ENCODE measurements around the gene FHAD1. TPM values are rescaled to one million over a fixed set of nuclear protein-coding genes. Genes with fewer than 3 reads are reported as not detected.

FHAD1 gene
- total RNA-seq, 1 donor from 2014 or later = not detected

DNA sequence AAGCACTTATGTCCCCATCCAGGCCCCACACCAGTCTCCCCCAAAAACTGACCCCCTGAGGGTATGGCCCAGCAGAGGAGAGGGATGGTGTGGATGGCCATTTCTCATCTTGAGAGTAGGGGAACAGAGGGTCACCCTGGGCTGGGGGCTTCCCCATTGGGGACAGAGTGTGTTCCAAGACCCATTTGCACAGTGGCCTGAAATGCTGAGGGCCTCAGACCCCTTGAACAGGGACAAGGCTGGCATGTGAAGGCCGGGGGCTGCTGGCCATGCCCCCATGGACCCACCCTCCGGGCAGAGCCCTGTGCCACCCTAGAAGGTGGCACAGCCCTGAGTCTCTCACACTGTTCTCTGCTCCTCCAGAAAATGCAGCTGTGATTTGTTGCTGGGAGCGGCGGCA lies 199.2 kb downstream of the FHAD1 start:
- TF ChIP-seq, protein P1, sequence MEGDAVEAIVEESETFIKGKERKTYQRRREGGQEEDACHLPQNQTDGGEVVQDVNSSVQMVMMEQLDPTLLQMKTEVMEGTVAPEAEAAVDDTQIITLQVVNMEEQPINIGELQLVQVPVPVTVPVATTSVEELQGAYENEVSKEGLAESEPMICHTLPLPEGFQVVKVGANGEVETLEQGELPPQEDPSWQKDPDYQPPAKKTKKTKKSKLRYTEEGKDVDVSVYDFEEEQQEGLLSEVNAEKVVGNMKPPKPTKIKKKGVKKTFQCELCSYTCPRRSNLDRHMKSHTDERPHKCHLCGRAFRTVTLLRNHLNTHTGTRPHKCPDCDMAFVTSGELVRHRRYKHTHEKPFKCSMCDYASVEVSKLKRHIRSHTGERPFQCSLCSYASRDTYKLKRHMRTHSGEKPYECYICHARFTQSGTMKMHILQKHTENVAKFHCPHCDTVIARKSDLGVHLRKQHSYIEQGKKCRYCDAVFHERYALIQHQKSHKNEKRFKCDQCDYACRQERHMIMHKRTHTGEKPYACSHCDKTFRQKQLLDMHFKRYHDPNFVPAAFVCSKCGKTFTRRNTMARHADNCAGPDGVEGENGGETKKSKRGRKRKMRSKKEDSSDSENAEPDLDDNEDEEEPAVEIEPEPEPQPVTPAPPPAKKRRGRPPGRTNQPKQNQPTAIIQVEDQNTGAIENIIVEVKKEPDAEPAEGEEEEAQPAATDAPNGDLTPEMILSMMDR (IDR thresholded peaks at IDR 0.05) = no peak
- no peak for DNase-seq (ENCODE audit: extremely low spot score, unreplicated experiment)
- no peaks in the 10 kb centered on the region for H3K36me3 Mint-ChIP-seq (ENCODE audit: unreplicated experiment)
- H3K27me3 Mint-ChIP-seq (ENCODE audit: unreplicated experiment) = peaks cover 5% of the 10 kb centered on the region
- H3K4me1 Mint-ChIP-seq (ENCODE audit: unreplicated experiment) = no peaks in the 10 kb centered on the region
- no peak overlapping the region for H3K4me3 Mint-ChIP-seq (ENCODE audit: unreplicated experiment)
- H3K27ac Mint-ChIP-seq (ENCODE audit: unreplicated experiment) = no peak overlapping the region
- no peaks in the 10 kb centered on the region for H3K9me3 Mint-ChIP-seq (ENCODE audit: unreplicated experiment)

Other genes starting within 250 kb of the FHAD1 start
- gene TMEM51, start 93.5 kb upstream of the FHAD1 start, total RNA-seq = 0.81 and 0.86 TPM in 2 replicates
- gene EFHD2, start 162.7 kb downstream of the FHAD1 start, total RNA-seq = 20.3 and 21.9 TPM in 2 replicates
- not detected in 2 replicates for gene CTRC, start 191.2 kb downstream of the FHAD1 start, total RNA-seq
- not detected in 2 replicates for gene CELA2A, start 209.5 kb downstream of the FHAD1 start, total RNA-seq
- not detected in 2 replicates for gene CELA2B, start 228.9 kb downstream of the FHAD1 start, total RNA-seq